ENCODE measurements around the gene RANBP10.

RANBP10 gene

DNA sequence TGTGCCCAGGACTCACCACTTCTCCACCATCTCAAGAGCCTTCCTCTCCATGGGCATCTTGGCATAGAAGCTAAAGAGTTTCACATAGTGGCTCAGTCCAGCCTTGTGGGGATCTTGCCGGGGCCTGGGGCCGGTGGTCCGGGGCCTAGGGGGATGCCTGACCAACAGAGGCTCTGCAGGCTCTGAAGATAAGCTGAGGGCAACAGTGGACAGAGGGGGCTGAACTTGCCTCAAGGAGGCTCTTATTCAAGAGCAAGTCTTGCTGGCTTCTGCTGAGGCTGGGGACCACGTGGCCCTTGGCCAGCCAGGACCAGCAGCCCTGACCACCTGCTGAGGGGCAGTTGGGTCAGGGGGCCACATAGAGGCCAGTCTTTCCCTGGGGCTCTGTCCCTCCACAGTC, 22.3 kb upstream of the RANBP10 start:
- no peak for DNase-seq (ENCODE audit: low read depth in 1 of 2, low spot score in 1 of 2)

DNA sequence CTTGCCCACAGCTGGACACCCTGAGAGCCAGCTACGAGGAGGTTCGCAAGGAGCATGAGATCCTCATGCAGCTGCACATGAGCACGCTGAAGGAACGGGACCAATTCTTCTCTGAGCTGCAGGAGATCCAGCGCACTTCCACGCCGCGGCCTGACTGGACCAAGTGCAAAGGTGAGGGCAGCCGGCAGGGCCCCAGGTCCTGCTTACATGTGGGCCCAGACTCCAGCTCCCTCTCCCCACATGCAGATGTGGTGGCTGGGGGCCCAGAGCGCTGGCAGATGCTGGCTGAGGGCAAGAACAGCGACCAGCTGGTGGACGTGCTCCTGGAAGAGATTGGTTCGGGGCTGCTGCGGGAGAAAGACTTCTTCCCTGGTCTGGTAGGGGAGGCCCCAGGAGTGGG, 19.5 kb upstream of the RANBP10 start:
- DNase-seq (ENCODE audit: low read depth in 1 of 2, low spot score in 1 of 2), result no peak

DNA sequence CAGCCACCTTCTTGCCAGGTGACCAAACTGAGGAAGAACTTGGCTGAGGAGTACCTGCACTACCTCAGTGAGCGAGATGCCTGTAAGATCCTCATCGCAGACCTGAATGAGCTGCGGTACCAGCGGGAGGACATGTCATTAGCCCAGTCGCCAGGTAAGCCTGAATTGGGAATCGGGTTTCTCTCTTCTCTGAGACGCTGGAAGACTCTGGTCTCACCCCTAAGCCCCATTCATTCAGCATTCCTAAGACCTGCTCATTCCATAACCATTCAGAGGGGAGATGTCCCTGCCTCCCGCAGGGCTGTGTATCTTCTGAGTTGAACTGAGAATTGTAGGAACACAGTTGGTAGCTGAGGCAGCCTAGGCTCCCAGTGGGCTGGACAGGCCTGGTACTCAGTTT, 18.8 kb upstream of the RANBP10 start:
- no peak for DNase-seq (ENCODE audit: low read depth in 1 of 2, low spot score in 1 of 2)

DNA sequence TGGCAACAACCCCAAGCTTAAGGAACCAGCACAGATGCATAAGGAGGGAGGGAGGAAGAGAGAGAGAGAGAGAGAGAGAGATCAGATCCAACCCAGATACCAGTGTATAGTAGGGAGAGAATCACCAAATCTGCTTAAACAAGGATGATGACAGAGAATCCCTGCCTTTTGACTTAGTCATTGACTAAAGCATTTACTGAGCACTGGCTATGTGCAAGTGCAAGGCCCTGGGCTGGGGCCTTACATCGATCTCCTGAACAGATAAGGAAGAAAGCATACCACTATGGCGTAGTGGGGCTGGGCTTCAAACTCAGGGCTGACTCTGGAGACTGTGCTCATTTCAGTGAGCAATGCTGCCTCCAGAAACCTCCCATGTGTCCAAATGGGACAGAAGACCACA, 16.2 kb upstream of the RANBP10 start:
- no peak for DNase-seq (ENCODE audit: low read depth in 1 of 2, low spot score in 1 of 2)

DNA sequence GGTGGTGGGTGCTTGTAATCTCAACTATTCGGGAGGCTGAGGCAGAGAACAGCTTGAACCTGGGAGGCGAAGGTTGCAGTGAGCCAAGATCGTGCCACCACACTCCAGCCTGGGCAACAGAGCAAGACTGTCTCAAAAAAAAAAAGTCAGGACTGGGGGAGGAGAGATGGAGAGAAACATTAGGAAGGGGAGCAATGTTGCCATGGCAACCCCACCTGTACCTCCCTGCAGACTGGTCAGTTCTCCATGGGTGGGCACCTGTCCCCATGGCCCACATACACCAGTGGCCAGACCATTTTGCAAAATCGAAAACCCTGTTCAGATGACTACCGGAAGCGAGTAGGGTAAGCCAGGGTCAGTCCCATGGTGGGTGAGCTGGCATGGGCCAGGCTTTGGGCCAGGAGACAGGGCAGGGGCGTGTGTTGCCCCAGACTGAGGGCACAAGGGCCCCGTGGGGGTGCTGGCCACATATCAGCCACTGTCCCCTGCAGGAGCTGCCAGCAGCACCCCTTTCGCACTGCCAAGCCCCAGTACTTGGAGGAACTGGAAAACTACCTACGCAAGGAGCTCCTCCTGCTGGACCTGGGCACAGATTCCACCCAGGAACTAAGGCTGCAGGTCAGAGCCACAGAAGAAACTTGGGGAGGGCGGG, 14.4 kb upstream of the RANBP10 start:
- DNase-seq (ENCODE audit: low read depth in 1 of 2, low spot score in 1 of 2), result no peak

DNA sequence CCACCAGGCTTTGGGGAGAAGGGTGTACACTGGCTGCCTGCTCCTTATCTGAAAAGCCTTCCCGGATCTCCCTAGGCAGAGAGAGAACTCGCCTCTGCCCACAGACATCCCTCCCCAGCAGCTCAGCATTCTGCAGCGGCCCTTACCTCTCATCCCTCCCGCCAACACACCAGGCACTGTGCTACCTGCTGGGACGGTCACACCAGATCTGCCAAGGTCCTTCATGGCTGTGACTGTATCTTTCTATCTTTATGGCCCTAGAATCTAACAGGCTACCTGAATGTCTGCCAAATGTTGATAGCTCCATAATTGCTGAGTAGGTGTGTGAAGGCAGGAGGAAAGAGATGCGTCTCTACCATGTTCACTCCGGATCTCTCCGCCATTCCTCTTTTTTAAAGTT, 8.2 kb upstream of the RANBP10 start:
- no peak for DNase-seq (ENCODE audit: low read depth in 1 of 2, low spot score in 1 of 2)

DNA sequence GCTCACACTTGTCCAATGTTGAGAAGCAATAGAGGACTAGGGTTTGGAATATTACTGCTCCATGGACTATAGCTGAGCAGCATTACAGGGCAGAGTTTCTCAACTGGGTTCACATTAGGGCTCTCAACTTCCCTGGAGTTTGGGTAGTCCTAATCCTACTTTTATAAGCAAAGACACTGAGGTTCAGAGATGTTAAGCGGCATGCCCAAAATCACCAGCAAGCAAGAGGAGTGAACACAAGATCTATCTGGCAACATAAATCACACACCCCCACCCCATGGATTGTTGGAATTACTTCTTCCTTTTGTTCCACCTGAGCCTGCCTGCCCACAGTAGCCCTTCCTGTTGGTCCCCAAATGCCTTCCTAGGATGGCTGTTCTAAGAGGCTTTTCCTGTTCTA, 5.5 kb upstream of the RANBP10 start:
- no peak for DNase-seq (ENCODE audit: low read depth in 1 of 2, low spot score in 1 of 2)

DNA sequence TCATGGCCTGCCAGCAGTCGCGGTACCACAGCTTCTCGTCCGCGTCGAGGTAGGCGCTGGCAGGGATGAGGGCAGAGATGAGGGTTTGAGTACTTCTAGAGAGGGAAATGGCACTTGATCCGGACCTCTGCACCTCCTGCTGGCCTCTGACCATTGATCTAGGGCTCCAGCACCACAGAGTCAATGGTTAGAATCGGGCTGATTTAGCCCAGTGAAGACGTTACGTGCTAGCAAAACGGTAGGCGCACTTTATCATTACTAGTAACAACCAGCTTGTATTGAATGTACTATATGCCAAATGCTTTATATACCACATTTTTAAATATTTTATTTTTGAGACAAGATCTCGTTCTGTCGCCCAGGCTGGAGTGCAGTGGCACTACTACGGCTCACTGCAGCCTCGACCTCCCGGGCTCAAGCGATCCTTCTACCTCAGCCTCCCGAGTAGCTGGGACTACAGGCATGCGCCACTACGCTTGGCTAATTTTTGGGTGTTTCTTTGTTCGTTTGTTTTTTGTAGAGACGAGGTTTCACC, 855 bp upstream of the RANBP10 start:
- no peak for DNase-seq (ENCODE audit: low read depth in 1 of 2, low spot score in 1 of 2)

DNA sequence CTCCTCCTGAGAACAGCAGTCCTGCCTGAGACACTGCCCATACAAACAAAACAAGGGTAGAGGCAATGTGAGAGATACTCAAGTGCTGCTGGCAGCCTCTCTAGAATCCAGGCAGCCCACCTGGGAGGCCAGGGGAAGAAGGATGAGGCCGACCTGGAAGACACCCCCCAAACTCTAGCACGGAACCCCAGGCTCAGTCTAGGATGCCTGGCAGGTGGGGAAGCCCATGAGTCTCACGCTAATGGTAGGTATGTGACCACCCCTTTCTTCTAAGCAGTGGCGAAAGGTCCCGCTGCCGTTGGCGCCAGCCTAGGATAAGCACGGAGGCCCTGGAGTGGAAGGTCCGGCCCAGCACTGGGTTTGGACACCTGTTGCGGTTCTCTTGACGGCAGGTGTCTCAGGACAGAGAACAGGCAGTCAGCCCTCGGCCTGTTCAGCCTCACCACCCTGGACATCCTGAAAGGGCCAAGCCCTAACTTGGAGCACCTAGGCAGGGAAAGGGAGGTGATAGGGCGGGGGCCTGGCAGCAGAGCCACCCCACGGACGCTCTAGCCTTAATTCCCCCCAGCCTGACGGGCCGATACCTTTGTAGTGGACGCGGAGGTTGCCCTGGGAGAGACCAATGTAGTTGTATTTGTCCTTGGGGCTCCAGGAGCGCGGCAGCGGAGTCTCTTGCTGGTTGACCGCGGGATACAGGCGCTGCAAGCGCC, 487 bp downstream of the RANBP10 start:
- no peak for DNase-seq (ENCODE audit: low read depth in 1 of 2, low spot score in 1 of 2)

DNA sequence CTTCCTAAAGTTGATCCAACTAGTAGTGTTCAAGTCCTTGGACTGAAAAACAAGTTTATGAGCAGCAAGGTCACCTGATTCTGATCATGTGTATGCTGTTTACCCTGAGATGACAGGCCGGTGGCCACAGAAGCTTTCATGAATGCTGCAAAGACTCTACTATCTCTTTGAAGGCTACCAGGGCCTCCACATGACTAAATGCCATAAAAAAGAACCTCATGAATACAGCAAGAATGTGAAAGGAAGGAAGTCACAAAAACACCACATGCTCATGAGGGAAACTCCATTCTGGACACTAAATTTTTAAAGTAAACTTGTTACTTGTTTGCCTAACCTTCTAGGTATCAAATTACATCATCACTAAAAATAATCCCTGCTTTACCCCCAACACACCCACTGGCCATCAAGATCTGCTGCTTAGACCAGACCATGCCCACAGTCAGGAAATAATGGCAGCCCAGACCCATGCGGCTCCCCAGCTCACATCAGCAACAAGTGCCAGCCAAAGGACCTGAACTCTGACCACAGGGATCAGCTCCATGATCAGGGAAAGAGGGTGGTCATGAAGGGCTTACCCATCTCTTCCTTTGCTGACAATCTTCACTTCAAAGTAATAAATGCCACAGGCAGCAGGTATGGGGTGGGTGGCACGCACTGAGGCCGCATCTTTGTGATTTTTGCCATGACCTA, 1.4 kb downstream of the RANBP10 start:
- no peak for DNase-seq (ENCODE audit: low read depth in 1 of 2, low spot score in 1 of 2)

DNA sequence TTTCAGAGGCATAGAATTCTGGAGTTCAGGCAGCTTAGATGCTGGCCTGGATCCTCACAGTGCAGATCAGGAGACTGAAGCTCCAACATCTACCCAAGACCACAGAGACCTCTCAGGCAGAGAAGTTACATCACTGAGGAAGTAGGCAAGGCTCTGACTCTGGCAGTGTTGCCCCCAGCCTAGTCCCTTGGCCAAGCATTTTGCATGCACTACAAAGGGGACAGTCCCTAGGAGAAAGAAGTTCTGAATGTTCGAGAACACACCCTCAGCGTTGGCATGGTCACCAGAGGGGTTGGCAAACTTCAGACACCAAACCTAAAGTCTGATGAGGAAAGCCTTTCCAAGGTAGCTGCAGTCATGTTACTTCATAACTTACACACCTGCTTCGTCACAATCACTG, 2.5 kb downstream of the RANBP10 start:
- DNase-seq (ENCODE audit: low read depth in 1 of 2, low spot score in 1 of 2), result no peak

DNA sequence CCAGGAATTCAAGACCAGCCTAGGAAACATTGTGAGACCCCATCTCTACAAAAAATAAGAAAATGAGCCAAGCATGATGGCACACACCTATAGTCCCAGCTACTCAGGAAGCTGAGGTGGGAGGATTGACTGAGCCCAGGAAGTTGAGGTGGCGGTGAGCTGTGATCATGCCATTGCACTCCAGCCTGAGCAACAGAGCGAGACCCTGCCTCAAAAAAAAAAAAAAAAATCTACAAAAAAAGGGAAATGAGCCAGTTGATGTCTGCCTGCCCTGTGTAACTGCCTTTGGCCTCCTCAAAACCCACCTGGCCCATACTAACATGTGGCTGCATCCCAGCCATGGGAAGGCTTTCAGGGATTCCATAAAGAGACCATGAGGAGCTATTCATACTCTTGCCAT, 4.5 kb downstream of the RANBP10 start:
- no peak for DNase-seq (ENCODE audit: low read depth in 1 of 2, low spot score in 1 of 2)

DNA sequence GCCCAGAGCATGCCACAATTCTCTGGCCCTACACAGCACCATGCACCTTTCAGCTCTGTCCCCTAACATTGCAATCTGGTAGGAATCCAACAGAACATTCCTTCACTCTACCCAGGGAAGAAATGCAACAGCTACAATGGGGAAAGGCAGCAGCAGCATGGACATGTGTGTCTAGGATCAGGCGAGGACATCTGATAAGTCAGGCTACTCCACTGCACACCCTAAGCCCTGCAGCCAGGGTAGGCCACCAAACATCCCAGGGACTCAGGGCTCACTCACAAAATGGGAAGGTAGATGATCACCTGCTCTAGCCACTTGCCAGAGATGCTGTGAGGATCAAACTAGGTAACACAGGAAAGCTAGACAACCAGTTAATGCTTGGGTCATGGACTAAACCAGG, 5.1 kb downstream of the RANBP10 start:
- DNase-seq (ENCODE audit: low read depth in 1 of 2, low spot score in 1 of 2), result no peak

DNA sequence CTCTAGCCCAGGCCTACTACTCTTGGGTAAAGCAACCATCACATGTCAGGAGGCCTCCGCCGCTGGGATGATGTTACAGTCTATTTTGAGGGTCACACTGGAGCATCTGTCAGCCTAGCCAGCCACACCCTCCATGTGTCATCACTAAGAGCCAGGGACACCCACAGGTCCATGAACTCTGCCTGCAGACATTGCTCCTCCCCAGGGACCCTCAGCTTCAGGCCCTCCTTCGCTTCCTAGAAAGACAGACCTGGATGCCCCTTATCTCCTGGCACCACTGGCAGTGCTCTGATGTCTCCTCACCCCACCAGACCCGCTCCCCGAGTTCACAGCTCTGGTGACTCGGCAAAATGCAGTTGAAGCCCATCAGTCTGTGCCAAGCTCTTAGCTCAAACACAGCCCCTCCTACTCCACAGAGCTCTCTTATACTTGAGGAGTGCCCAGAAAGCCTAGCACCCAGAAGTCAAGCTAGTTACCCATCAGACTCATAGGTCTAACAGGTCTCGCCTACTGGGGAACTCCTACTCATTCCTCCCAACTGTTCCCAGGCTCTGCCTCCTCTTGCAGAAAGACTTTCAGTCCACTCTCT, 5.9 kb downstream of the RANBP10 start:
- no peak for DNase-seq (ENCODE audit: low read depth in 1 of 2, low spot score in 1 of 2)

DNA sequence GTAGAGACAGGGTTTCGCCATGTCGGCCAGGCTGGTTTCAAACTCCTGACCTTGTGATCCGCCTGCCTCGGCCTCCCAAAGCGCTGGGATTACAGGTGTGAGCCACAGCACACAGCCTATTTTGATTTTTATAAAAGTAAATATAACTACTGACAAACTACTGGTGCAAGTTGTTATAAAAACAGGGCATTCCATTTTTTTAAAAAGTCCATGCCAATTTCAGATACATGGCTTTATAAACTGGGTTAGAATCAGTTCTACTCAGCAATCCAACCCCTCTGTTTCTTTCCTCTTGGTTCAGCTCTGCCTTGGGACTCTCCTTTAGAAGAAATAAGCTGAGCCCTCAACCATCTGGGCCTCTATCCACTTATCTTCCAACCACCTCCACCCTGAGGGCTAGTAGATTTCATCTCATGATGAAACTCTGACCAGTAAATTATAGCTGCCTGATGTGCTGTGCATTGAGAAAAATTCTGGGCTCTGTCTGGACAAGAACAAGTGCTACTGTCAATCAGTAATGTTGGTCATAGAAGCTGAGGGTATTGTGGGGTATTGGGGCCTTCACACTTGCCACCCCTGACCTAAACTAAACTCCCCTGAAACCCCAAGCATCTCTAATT, 10.2 kb downstream of the RANBP10 start:
- no peak for DNase-seq (ENCODE audit: low read depth in 1 of 2, low spot score in 1 of 2)

DNA sequence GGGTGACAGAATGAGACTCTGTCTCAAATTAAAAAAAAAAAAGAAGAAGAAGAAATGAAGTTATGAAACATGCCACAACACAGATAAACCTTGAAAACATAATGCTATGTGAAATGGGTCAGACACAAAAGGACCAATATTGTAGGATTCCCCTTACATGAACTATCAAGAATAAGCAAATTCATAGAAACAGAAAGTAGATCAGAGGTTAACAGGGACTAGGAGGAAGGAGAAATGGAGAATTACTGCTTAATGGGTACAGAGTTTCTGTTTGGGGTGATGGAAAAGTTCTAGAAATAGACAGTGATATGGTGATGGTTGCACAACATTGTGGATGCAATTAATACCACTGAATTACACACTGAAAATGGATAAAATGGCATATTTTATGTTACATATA, 16.3 kb downstream of the RANBP10 start:
- no peak for DNase-seq (ENCODE audit: low read depth in 1 of 2, low spot score in 1 of 2)

DNA sequence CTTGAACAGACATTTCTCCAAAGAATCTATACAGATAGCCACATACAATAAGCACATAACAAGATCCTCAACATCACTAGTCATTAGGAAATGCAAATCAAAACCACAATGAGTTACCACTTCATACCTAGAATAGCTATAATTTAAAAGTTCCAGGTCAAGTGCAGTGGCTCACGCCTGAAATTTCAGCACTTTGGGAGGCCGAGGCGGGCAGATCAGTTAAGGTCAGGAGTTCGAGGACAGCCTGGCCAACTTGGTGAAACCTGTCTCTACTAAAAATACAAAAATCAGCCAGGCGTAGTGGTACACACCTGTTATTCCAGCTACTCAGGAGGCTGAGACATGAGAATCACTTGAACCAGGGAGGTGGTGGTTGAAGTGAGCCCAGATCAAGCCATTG, 19.9 kb downstream of the RANBP10 start:
- no peak for DNase-seq (ENCODE audit: low read depth in 1 of 2, low spot score in 1 of 2)

DNA sequence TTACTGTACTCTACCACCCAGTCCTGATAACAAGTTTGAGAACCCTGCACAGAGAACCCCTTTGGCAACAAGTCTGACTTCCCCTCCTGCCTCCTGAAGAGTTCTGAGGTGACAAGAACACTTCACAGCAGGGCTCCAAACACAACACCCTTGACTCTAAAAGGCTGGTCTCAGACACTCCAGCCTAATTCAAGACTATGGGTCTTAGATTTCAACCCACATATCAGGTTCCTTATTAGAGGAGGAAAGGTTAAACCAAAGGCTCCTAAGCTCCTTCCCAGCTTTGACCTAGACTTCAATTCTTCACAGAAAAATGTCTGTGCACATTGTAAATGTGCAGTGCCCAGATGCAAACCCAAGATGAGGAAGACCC, 23.0 kb downstream of the RANBP10 start:
- DNase-seq (ENCODE audit: low read depth in 1 of 2, low spot score in 1 of 2), result no peak

DNA sequence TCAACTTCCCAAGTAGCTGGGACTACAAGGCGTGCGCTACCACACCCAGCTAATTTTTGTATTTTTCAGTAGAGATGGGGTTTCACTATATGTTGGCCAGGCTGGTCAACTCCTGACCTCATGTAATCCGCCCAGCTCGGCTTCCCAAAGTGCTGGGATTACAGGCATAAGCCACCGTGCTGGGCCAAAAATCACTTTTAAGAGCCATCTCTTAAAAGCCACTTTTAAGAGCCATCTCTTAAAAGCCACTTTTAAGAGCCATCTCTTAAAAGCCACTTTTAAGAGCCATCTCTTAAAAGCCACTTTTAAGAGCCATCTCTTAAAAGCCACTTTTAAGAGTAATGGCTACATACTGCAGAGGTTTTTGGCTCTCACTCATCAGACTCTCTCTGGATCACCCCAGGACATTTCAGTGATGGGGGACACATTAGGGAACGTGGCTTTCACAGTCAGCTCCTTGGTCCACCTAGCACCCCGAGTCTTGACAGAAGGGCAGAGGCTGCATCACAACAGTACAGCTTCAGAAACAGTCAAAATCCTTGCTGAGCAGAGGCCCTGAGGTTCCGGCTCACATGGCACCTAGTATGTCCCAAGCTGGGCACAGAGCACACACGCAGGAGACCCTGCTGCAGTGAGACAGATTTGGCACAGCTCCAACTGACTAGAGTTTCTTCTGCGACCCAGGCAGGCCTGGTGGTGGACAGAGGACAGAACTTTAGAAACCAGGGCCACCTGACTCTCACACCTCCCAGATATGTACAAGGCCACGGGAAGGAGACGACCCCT, 23.6 kb downstream of the RANBP10 start:
- DNase-seq (ENCODE audit: low read depth in 1 of 2, low spot score in 1 of 2), result no peak

DNA sequence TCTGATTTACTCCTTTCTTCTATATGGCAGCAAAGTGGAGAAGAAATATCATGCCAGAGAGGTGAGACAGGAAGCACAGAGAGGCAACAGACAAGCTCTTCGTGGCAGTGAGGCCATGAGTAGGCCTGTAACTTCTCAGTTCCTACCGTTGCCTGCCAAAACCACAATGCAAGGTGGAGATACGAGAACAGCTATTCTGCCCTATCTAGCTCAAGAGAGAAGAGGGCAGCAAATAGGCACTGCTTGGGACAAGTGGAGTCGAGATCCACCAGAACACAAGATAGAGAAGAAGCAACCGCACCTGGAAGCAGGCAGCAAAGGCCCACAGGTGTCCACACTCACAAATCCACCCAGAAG, 24.8 kb downstream of the RANBP10 start:
- no peak for DNase-seq (ENCODE audit: low read depth in 1 of 2, low spot score in 1 of 2)

Data from activated CD4-positive, alpha-beta T cell treated with anti-CD3 and anti-CD28 coated beads, Interleukin-2, amount 50 U/mL, for 24 hours (primary cell).